Measurements from ENCODE around the gene PLEKHJ1. TPM values are rescaled to one million over a fixed set of nuclear protein-coding genes. Genes with fewer than 3 reads are reported as not detected.
A peak's percentile ranks its signal among the peaks of the same experiment; 100 is the strongest.

Gene PLEKHJ1
- total and polyA plus RNA-seq, 9 of the 15 experiments (the other 6 are each of a cell fraction or from before 2014, with no cell fraction given) = 1.5 to 188 (median 63.9) TPM

- TF ChIP-seq REST (IDR thresholded peaks at IDR 0.05; ENCODE audit: borderline replicate concordance) (no peak), REST (CRISPR knock-in tag; IDR thresholded peaks at IDR 0.05; ENCODE audit: low read depth) (no peak), CREB3L1 (IDR thresholded peaks at IDR 0.05; ENCODE audit: borderline replicate concordance, low read depth) (no peak; the same call in 1 of the 2 replicates), MTF1 (CRISPR knock-in tag; IDR thresholded peaks at IDR 0.05; ENCODE audit: borderline replicate concordance) (no peak), RBBP5 (IDR thresholded peaks at IDR 0.05; ENCODE audit: borderline replicate concordance, insufficient read depth, low read length, poor library complexity, severe bottlenecking) (peak; percentile 6), ZNF282 (CRISPR knock-in tag; IDR thresholded peaks at IDR 0.05) (no peak), CBX5 (IDR thresholded peaks at IDR 0.05; ENCODE audit: borderline replicate concordance, low read depth) (no peak), JUN (IDR thresholded peaks at IDR 0.05; ENCODE audit: borderline replicate concordance, low read depth, low read length) (no peak), JUN (CRISPR knock-in tag; IDR thresholded peaks at IDR 0.05; ENCODE audit: borderline replicate concordance) (no peak; the same call in 1 of the 2 replicates), GABPA (tag; conservative IDR thresholded peaks at IDR 0.05; ENCODE audit: low read depth) (peak; percentile 78; the same call in 1 of the 2 replicates), GATAD2B (IDR thresholded peaks at IDR 0.05; ENCODE audit: borderline replicate concordance) (no peak), ZNF41 (CRISPR knock-in tag; conservative IDR thresholded peaks at IDR 0.05) (no peak), ZNF224 (CRISPR knock-in tag; IDR thresholded peaks at IDR 0.05) (no peak)
- TF ChIP-seq, protein P1, sequence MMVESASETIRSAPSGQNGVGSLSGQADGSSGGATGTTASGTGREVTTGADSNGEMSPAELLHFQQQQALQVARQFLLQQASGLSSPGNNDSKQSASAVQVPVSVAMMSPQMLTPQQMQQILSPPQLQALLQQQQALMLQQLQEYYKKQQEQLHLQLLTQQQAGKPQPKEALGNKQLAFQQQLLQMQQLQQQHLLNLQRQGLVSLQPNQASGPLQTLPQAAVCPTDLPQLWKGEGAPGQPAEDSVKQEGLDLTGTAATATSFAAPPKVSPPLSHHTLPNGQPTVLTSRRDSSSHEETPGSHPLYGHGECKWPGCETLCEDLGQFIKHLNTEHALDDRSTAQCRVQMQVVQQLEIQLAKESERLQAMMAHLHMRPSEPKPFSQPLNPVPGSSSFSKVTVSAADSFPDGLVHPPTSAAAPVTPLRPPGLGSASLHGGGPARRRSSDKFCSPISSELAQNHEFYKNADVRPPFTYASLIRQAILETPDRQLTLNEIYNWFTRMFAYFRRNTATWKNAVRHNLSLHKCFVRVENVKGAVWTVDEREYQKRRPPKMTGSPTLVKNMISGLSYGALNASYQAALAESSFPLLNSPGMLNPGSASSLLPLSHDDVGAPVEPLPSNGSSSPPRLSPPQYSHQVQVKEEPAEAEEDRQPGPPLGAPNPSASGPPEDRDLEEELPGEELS (CRISPR knock-in tag; IDR thresholded peaks at IDR 0.05; ENCODE audit: borderline replicate concordance) = no peak
These were observed 1.1 kb upstream of the PLEKHJ1 start (continued) for GRCh38 chr19:2237051-2237868.

Data from K562 (cell line).